ENCODE data around the gene RPRD1B.
"Not testable (repeated sequence)": the region's sequence is repeated elsewhere in the genome, so short reads cannot be mapped to it uniquely, and the experiment has no call there.

RPRD1B gene

DNA sequence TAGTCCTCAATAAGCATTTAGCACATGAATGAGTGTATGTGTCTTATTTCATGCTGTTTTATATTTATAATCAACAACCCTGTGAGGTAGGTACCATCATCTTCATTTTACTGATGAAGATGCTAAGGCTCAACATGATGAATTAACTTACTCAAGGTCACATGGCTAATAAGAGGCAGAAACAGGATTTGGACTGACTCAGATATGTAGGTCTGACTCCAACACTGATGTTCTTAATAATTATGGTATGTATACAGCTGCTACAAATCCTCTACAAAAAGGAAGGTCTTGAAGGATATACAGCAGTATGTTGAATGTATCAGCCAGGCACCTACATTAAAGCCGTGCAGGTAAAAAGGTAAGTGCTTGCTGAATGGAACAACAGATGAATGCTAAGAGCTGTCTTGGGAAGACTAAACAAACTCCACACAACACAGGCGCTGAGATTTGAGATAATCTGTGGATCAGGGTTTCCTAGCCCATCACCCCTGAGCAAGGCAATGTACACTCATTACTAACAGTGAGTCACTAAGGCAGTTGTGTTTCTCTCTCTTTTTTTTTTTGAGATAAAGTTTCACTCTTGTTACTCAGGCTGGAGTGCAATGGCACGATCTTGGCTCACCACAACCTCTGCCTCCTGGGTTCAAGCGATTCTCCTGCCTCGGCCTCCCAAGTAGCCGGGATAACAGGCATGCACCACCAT is 32.2 kb upstream of the RPRD1B start:
- FAIRE-seq, result no peak

DNA sequence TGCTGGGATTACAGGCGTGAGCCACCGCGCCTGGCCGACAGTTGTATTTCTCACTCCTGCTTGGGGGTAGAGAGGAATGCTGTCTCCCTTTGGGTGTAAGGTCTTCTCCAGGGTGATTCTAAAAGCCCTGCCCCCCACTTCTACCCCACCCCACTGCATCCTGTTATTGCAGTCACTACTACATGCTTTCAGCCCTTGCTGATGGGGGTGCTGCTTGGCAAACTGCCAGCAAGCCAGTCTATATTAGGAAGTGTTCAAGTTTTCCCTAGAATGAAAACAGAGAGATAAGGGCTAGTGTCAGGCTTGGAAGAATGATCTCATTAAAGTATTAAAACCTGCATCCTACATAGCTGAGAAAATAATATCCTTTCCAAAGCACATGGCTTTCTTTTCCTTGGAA is 31.6 kb upstream of the RPRD1B start:
- FAIRE-seq, result no peak

DNA sequence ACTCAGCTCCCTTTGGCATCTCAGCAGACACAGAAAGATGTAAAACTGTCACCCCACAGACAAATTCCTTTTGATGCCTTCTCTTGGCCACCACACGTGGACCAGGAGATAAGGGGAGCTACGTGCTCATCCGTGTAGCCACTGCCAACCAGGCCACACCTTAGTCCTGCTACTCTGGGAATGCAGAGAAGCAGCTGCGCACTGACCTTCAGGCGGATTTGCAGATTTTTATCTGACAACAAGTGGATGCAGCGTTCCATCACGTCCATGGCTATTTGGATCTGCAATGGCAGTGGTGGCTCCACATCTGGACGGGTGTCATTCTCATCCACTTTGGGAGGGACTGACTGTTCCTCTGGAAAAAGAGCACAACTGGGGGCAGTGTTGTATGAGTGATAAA is 31.1 kb upstream of the RPRD1B start:
- FAIRE-seq, result no peak

- no peak for FAIRE-seq
These were observed 29.1 kb upstream of the RPRD1B start for GRCh38 chr20:38004416-38004815.

GRCh38 chr20:38005903-38006302 is 27.6 kb upstream of the RPRD1B start:
- no peak for FAIRE-seq

DNA sequence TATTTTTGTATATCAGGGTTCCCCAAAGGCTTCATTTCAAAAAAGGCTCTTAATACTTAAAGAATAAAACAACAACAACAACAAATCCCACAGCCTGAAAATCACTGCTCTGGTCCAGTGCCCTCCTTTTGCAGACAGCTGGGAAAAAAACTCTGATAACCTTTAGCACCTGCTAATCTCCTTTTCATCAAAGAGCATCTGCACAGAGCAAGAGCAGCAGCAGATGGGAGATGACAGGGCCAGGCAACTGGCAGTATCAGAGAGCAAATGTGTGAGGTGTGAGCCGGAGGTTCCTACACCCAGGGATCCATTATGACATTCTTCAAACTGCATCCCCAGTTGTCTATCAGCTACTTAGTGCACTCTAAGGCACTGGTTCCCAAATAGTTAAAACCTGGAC is 26.0 kb upstream of the RPRD1B start:
- no peak for FAIRE-seq

- FAIRE-seq, result no peak
These were observed 25.2 kb upstream of the RPRD1B start for GRCh38 chr20:38008233-38008944.

GRCh38 chr20:38009416-38009815 is 24.1 kb upstream of the RPRD1B start:
- FAIRE-seq, result not testable (repeated sequence)

GRCh38 chr20:38011696-38012095 is 21.9 kb upstream of the RPRD1B start:
- no peak for FAIRE-seq

DNA sequence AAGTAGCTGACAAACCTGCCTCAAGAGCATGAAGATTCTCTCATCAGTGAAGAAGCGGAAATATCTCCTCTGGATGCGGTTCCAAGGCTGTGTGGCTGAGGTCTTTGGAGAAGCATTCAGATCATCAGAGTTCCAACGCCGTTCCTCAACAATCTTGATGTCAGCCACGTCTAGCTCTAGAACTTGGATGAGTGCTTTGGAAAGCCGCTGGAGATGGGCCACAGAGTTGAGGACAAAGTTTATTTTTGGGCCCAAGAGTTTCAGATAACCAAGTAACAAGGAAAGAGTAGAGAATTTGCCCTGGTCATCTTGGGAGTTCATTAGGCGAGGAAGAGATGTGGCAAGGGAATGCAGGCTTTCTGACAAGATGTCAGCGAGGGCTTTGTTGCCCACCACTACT is 21.2 kb upstream of the RPRD1B start:
- no peak for FAIRE-seq

GRCh38 chr20:38013887-38014286 is 19.7 kb upstream of the RPRD1B start:
- FAIRE-seq, result no peak

GRCh38 chr20:38017959-38018358 is 15.6 kb upstream of the RPRD1B start:
- no peak for FAIRE-seq

DNA sequence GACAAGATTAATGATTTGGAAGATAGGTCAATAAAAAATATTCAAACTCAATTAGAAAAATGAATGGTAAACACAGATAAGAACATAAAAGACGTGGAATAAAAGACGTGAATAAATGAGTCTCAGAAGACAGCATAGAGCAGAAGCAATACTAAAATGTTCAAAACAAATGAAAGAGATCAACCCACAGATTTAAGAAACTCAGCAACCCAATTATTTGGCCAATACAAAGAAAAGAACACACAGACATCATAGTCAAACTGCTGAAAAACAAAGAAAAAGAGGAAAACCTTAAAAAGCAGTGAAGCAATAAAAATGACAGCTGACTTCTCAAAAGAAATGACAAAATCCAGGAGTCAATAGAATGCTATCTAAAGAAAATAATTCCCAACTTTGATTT is 15.2 kb upstream of the RPRD1B start:
- no peak for FAIRE-seq

DNA sequence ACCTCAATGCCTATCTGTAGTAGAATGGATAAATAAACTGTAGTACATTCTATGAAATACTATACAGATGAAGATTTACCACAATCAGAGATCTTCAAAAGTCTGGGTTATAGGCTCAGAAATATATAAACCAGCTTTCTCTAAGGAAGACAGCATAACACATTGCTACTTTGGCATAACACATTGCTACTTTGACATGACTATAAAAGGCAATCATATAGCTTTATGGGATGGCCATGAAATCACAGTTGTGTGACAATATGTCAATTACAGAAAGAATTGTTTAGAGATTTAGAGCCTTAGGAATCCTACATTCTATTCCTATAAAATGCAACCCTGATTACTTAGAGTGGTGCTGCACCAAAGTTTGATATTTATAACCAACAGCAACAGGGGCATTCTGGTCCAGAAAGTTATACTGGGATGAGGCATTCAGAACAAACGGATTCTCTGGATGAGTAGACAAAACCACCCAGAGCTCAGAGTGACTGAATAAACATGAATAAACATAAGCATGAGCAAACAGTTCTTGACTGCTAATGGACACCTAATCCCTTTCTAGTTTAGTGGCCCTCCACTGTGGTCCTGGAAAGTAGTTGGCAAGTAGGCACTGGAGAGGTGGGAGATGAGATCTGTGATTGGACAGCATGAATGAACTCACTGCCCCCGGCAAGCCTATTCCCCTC is 12.3 kb upstream of the RPRD1B start:
- FAIRE-seq, result no peak

DNA sequence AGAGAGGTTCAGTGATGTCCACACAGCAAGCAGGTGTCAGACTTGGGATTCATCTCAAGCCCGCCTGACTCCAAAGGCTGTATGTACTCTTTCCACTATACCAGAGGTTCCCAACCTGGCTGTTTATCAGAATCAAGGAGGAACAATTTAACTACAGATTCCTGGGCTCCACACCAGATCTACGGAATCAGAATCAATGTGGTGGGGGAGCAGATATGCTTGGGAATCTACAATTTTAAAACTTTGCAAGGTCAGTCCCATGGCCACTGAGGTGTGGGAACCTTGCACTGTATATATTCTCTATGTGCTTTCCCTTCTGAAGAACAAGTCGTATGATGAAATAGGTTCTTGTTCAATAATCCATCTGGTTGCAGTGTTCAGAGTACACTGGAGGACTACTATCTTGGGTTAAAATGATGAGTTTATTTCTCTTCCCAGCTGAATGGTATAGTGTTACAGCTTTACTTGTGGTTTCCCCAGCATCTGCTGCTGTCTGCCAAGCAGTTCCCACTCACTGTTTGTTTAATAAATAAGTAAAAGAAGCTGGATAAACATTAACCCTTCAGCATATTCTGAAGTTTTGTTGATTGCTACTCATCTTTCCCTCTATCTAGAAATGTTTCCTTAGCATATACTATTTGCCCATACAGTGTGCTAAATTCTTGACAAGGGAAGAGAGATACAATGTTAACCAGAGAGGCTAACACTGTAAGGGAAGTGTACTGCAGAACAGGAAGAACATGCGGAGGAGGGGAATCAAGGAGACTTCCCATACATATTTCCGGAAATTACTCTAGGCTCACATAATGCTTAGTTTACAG is 10.2 kb upstream of the RPRD1B start:
- FAIRE-seq, result no peak

- FAIRE-seq, result no peak
These were observed 9.1 kb upstream of the RPRD1B start for GRCh38 chr20:38024496-38024895.

GRCh38 chr20:38029453-38029852 is 4.1 kb upstream of the RPRD1B start:
- no peak for FAIRE-seq

DNA sequence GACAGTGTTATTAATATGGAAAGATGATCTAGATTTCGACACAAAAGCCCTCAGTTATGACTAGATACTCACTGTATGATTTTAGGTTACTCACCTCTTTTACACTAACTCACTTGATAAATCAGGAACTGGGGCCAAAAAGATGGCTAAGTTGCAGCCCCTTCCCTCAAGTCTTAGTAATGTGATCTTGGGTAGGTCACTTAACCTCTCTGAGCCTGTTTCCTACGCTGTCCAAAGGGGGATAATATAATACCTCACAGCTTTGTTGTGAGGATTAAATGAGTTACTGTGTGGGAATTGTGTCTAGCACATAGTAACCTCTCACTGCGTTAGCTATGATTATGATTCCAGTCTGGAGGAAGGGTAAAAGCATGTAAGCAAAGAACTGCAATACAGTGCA is 1.6 kb upstream of the RPRD1B start:
- no peak for FAIRE-seq

- FAIRE-seq, result no peak
These were observed 789 bp upstream of the RPRD1B start for GRCh38 chr20:38032585-38033329.

GRCh38 chr20:38034108-38034649 is 633 bp downstream of the RPRD1B start:
- FAIRE-seq, result no peak

DNA sequence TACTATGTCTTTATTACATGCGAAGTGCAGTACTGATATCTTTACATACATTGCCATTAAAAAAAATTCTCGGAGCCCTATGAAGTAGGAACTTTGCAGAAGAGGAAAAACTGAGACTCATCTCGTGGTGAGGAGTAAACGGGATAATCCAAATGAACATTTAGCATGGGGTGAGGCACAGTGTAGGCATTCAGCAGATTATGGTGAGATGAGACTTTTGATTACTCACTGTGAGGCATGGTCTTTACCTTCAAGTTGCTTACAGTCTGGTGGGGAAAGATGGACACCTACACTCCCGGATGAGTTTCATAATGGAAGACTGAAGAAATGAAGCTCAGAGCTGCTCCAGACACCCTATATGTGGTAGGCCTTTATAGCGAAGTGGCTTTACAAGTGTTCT is 1.4 kb downstream of the RPRD1B start:
- no peak for FAIRE-seq

DNA sequence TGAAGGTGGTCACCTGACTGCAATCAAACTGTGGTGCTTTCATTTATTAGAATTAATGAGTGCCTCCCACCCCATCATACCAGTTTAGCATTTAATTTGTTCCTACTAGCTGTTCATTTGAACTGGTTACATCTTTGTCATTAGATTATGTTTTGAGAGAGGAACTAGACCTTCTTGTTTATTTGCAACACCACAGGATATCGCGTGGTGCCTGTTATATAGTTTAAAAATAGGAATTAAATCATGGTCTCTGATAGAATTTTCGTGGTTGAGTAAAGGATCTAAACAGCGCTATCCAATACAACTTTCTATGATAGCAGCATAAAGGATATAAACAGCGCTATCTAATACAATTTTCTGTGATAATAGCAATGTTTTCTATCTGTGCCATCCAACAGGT is 2.8 kb downstream of the RPRD1B start:
- no peak for FAIRE-seq

Measured in TTC549 (cell line).